B cell (primary cell): ENCODE measurements around the gene TIGD3. TPM values are rescaled to one million over a fixed set of nuclear protein-coding genes. Genes with fewer than 3 reads are reported as not detected.
A peak's percentile ranks its signal among the peaks of the same experiment; 100 is the strongest.

Source experiments
- ATAC-seq: fragments of 200-7000 bp; cut with Tn5 transposase; one replicate; pipeline ENCODE4 v1.10.0; 2021; ENCODE audit warnings: low read depth, mild to moderate bottlenecking, moderate number of reproducible peaks, moderate library complexity
- CTCF ChIA-PET: fragments of 350-600 bp; sonication (Branson Sonifier 250); formaldehyde crosslinking; loops from one replicate; lab custom pipeline; 2021; ENCODE audit warnings: antibody characterized with exemption, inconsistent platforms; lab: Charles Lee
- POLR2A ChIA-PET: fragments of 350-600 bp; sonication (Branson Sonifier 250); formaldehyde crosslinking; loops from one replicate; lab custom pipeline; 2021; ENCODE audit warnings: antibody characterized with exemption; lab: Charles Lee
- DNase-seq: peaks from one replicate; pipeline ENCODE4 v3.0.0; 2013
- H2AFZ ChIP-seq: 2 replicates; pipeline ENCODE4 v1.6.1; 2012; ENCODE audit warnings: mild to moderate bottlenecking, low read depth, low read length; ENCODE audit not compliant: insufficient read depth, poor library complexity, severe bottlenecking
- H3K27ac ChIP-seq, 2 donors: 1 replicate in 1 of 2; 2 replicates in 1 of 2; pipeline ENCODE4 v1.5.1; 2012 to 2013; ENCODE audit warnings: low read length in 2 of 2, mild to moderate bottlenecking in 2 of 2, moderate library complexity in 1 of 2
- H3K27me3 ChIP-seq, 4 experiments: fragments of 200-600 bp in 1 of 4; sonication (generic) in 1 of 4; replicated peaks in 1 of 4; 1 replicate in 2 of 4; 2 replicates in 2 of 4; pipeline versions ENCODE4 v1.6.1 to v1.7.0; 2013 to 2016; ENCODE audit warnings: low read length in 3 of 4, mild to moderate bottlenecking in 2 of 4, mixed read lengths in 1 of 4, moderate library complexity in 1 of 4; ENCODE audit not compliant: insufficient read depth in 4 of 4, control insufficient read depth in 3 of 4; ENCODE audit errors: control extremely low read depth in 1 of 4
- H3K36me3 ChIP-seq, 2 experiments: replicated peaks in 1 of 2; 1 replicate in 1 of 2; 2 replicates in 1 of 2; pipeline versions ENCODE4 v1.6.1 to v1.7.1; 2013; ENCODE audit warnings: low read length in 1 of 2; ENCODE audit not compliant: insufficient read depth in 2 of 2, control insufficient read depth in 1 of 2; ENCODE audit errors: control extremely low read depth in 1 of 2, extremely low read depth in 1 of 2
- H3K4me1 ChIP-seq, 2 donors: fragments of 200-600 bp in 1 of 2; sonication (generic) in 1 of 2; 1 replicate in 1 of 2; 2 replicates in 1 of 2; pipeline versions ENCODE4 v1.5.1 to v1.6.1; 2013 to 2017; ENCODE audit warnings: low read length in 2 of 2; ENCODE audit not compliant: control insufficient read depth in 2 of 2, insufficient read depth in 2 of 2
- H3K4me2 ChIP-seq: replicated peaks from 2 replicates; pipeline ENCODE3; 2012; ENCODE audit warnings: mild to moderate bottlenecking, low read depth, low read length; ENCODE audit not compliant: poor library complexity, severe bottlenecking
- H3K4me3 ChIP-seq, 5 experiments: fragments of 200-600 bp in 1 of 5; sonication (generic) in 1 of 5; 1 replicate in 3 of 5; 2 replicates in 2 of 5; pipeline versions ENCODE4 v1.5.1 to v1.7.0; 2011 to 2016; ENCODE audit warnings: low read length in 4 of 5, mild to moderate bottlenecking in 4 of 5, low read depth in 2 of 5, control low read depth in 1 of 5, moderate library complexity in 1 of 5; ENCODE audit not compliant: insufficient read depth in 1 of 5; ENCODE audit errors: control extremely low read depth in 1 of 5, extremely low read depth in 1 of 5
- H3K79me2 ChIP-seq: fragments of 200-600 bp; sonication (generic); one replicate; pipeline ENCODE4 v1.6.0; 2016; ENCODE audit warnings: low read length; ENCODE audit not compliant: control insufficient read depth, insufficient read depth
- H3K9ac ChIP-seq: fragments of 200-600 bp; sonication (generic); 2 replicates; pipeline ENCODE4 v1.6.1; 2017; ENCODE audit warnings: mild to moderate bottlenecking, low read length, moderate library complexity
- H3K9me3 ChIP-seq, 3 donors: one replicate each; pipeline versions ENCODE4 v1.6.1 to v1.7.1; 2013; ENCODE audit warnings: low read length in 2 of 3; ENCODE audit not compliant: control insufficient read depth in 2 of 3, insufficient read depth in 1 of 3; ENCODE audit errors: control extremely low read depth in 1 of 3
- H4K20me1 ChIP-seq: 2 replicates; pipeline ENCODE4 v1.6.0; 2012; ENCODE audit warnings: mild to moderate bottlenecking, low read length; ENCODE audit not compliant: insufficient read depth, control insufficient read depth, poor library complexity, severe bottlenecking
- H3K27ac Mint-ChIP-seq: one replicate; pipeline ENCODE4 v1.8.0; 2021; ENCODE audit warnings: mixed read lengths
- H3K27me3 Mint-ChIP-seq: one replicate; pipeline ENCODE4 v1.8.0; 2021; ENCODE audit warnings: mixed read lengths
- H3K4me1 Mint-ChIP-seq: one replicate; pipeline ENCODE4 v1.8.0; 2021; ENCODE audit warnings: mixed read lengths
- H3K4me3 Mint-ChIP-seq: one replicate; pipeline ENCODE4 v1.8.0; 2021; ENCODE audit warnings: mixed read lengths
- H3K9me3 Mint-ChIP-seq: one replicate; pipeline ENCODE4 v1.8.0; 2022; ENCODE audit warnings: mixed read lengths; ENCODE audit not compliant: insufficient read depth
- EZH2 ChIP-seq: IDR thresholded peaks from 2 replicates; pipeline ENCODE4 v1.6.1; 2012; ENCODE audit warnings: borderline replicate concordance, low read depth, mild to moderate bottlenecking, moderate library complexity, low read length; ENCODE audit not compliant: insufficient read depth, poor library complexity, severe bottlenecking
- WGBS: methylation state at CpG from one replicate; pipeline ENCODE4 v1.1.5; 2013; ENCODE audit warnings: missing lambda C conversion rate; ENCODE audit not compliant: insufficient coverage; 5-methylcytosine and 5-hydroxymethylcytosine counted together
- intact Hi-C: fragments of 100-400 bp; cut with micrococcal nuclease; formaldehyde crosslinking; loops from one replicate; pipeline ENCODE4 v1.10.0; 2022
- polyA plus RNA-seq: library from polyadenylated mRNA; depleted of rRNA; stranded (reverse); fragments of >200 nt; gene quantifications from 2 replicates; pipeline ENCODE4 v1.2.3, GENCODE V29; 2012
- total RNA-seq, 2 donors: library from RNA; stranded (reverse); fragments of 120-200 nt in 1 of 2; gene quantifications; 1 replicate in 1 of 2; 2 replicates in 1 of 2; pipeline versions ENCODE4 v1.2.3 to v1.2.4, GENCODE V29; 2013 to 2022
- TF ChIP-seq, protein P1 (sequence below): fragments of 200-600 bp; IDR thresholded peaks from one replicate; pipeline ENCODE4 v1.8.0; 2022; ENCODE audit warnings: antibody characterized with exemption, mild to moderate bottlenecking

Gene TIGD3
- total and polyA plus RNA-seq, 2 donors (not counting 1 experiment from before 2014, with no cell fraction given) = 3.8 to 6.1 TPM

- H3K36me3 ChIP-seq = peaks cover 0 to 2% of the 10 kb centered on the region in 2 experiments
- POLR2A ChIA-PET = interaction anchor here (0.6 to 1.4 kb wide), 4 partner anchors 21 to 1808 kb away, joined by 3 to 5 read pairs (median 3); partner anchors contain the start of gene DPF2
- H2AFZ ChIP-seq = no peak overlapping the region
- no peaks in the 10 kb centered on the region for H3K79me2 ChIP-seq
- ATAC-seq (no peak), DNase-seq (no peak)
- H3K4me1 ChIP-seq = peaks cover 22 to 31% of the 10 kb centered on the region in 2 donors
- Mint-ChIP-seq H3K4me1 (peaks cover 26% of the 10 kb centered on the region), H3K4me3 (no peak overlapping the region), H3K9me3 (no peaks in the 10 kb centered on the region), H3K27me3 (no peaks in the 10 kb centered on the region), H3K27ac (no peak overlapping the region)
- no peak overlapping the region for H3K4me2 ChIP-seq
- TF ChIP-seq, protein P1, sequence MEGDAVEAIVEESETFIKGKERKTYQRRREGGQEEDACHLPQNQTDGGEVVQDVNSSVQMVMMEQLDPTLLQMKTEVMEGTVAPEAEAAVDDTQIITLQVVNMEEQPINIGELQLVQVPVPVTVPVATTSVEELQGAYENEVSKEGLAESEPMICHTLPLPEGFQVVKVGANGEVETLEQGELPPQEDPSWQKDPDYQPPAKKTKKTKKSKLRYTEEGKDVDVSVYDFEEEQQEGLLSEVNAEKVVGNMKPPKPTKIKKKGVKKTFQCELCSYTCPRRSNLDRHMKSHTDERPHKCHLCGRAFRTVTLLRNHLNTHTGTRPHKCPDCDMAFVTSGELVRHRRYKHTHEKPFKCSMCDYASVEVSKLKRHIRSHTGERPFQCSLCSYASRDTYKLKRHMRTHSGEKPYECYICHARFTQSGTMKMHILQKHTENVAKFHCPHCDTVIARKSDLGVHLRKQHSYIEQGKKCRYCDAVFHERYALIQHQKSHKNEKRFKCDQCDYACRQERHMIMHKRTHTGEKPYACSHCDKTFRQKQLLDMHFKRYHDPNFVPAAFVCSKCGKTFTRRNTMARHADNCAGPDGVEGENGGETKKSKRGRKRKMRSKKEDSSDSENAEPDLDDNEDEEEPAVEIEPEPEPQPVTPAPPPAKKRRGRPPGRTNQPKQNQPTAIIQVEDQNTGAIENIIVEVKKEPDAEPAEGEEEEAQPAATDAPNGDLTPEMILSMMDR = no peak
- no peak for TF ChIP-seq EZH2
- H4K20me1 ChIP-seq = peaks cover 4% of the 10 kb centered on the region
- H3K4me3 ChIP-seq = no peak overlapping the region
- 96% methylated on average over 5 of the region's 8 CpGs for WGBS
- no peak overlapping the region for H3K27ac ChIP-seq
- H3K27me3 ChIP-seq = no peaks in the 10 kb centered on the region
- no peaks in the 10 kb centered on the region for H3K9me3 ChIP-seq
- H3K9ac ChIP-seq = no peak overlapping the region
- intact Hi-C loops = no loop called here
- CTCF ChIA-PET = interaction anchor here (0.7 to 4.1 kb wide), 2 partner anchors 13 to 28 kb away, joined by 3 to 12 read pairs; no protein-coding TSS in a partner anchor
Measured at GRCh38 chr11:65357856-65358356, 3.4 kb downstream of the TIGD3 start.

GRCh38 chr11:65362320-65362931, 7.9 kb downstream of the TIGD3 start:
- peaks cover 21% of the 10 kb centered on the region for H3K4me1 Mint-ChIP-seq
- Histone ChIP-seq H3K9ac (peak overlapping the region; percentile 51), H3K36me3 (no peaks in the 10 kb centered on the region), H4K20me1 (no peaks in the 10 kb centered on the region), H3K79me2 (peaks cover 13% of the 10 kb centered on the region), H2AFZ (peak overlapping the region; percentile 78), H3K9me3 (no peaks in the 10 kb centered on the region), H3K27ac (peak overlapping the region; percentile 78 to 91), H3K4me1 (peaks cover 17 to 33% of the 10 kb centered on the region in 2 donors), H3K27me3 (no peaks in the 10 kb centered on the region), H3K4me2 (peak overlapping the region; percentile 58), H3K4me3 (peak overlapping the region in 3 of 5 experiments; percentile 15 to 34 (median 31))
- ATAC-seq = peak; percentile 81
- peak; percentile 82 for DNase-seq
- intact Hi-C loops = loop anchor here (1.0 kb wide), 2 partner anchors 8 to 115 kb away; partner anchors contain the start of gene TIGD3
- H3K27me3 Mint-ChIP-seq = no peaks in the 10 kb centered on the region
- TF ChIP-seq, protein P1 = no peak
- no peak for TF ChIP-seq EZH2
- H3K9me3 Mint-ChIP-seq = no peaks in the 10 kb centered on the region
- CTCF ChIA-PET = interaction anchor here (0.6 to 2.8 kb wide), 11 partner anchors 12 to 225 kb away, joined by 3 to 16 read pairs (median 4); partner anchors contain the start of gene CDC42EP2
- H3K4me3 Mint-ChIP-seq = peak overlapping the region; percentile 81
- 22% methylated on average over 5 of the region's 10 CpGs for WGBS
- peak overlapping the region; percentile 100 for H3K27ac Mint-ChIP-seq
- POLR2A ChIA-PET = interaction anchor here (0.7 to 2.3 kb wide), 12 partner anchors 13 to 429 kb away, joined by 3 to 19 read pairs (median 9); partner anchors contain the start of genes MALAT1 and NEAT1
